Cerebellar nuclear complex (tissue), 1 donor: ENCODE data around the gene GABPB2.
A peak's percentile ranks its signal among the peaks of the same experiment; 100 is the strongest.
"Not testable (repeated sequence)": the region's sequence is repeated elsewhere in the genome, so short reads cannot be mapped to it uniquely, and the experiment has no call there.

Source experiments
- DNase-seq, 2 experiments: peaks; one replicate each; lab custom pipeline; 2025; lab: John Stamatoyannopoulos, UW

Gene GABPB2

DNA sequence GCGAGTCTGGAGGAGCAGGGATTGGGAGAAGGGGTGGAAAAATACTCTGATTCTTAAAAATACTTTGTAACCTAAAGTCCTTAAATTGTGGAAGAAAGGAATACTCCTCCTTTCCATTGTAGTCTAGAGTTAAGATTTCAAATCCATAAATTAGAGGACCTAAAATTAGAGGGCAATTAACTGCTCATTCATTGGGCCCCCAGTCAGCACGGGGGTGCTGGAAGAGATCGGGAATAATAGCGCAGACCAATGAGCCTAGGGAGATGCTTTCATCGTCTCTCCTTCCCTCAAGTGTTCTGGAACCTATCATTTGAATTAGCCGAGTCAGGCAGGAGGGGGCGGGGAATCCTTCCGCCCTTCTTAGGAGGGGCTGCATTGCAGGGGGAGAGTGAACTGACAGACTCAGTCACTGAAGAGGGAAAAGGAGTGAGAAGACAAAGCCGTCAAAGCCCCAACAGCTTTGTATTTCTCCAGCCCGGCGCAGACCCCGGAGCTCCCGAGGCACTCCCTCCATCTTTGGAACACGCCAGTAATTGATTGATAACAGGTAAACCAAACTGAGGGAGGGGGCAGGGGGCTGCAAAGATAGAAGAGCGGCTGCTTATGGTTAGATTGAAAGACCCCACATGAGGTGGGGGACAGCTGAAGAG lies 10.4 kb upstream of the GABPB2 start, which contains the start of gene MLLT11:
Gene MLLT11 (plus strand): TSS at position 391 of the 650 bp plus-strand sequence. CDS start 6,828 bp downstream, outside the sequence.
- DNase-seq, result peak; percentile 11 to 64

DNA sequence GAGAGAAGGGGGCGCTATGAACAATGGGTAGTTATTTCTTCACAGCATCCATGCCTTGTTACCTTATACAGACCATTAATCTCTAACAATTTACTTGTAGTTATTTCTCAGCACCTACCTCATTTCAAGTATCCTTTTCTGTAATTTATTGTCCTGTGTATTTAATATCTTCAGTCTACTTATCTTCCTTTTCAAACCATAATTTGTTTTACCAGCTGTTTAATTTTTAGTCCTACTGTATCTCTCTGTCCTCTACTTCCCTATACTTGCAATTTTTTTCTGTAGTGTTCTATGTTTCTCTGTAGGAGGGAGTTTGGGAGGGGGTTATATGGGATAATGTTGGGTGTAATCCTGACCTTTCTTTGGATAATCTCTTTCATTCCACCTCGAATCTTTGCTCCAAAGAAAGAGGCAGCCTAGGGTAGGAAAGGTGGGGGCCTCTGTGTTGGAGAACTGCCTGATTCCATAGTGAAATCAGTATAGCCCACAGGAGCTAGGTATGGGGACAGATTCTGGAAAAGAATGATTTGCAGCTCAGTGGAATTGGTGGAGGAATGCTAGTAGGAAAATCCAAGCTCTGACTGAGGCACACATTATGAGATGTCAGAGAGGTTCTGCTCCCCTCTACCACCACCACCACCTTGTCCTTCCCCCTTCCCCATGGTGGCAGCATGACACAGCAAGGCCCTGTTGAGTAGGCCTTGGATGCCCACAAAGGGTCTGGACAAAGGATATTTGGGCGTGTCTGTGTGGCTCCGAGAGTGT lies 9.7 kb upstream of the GABPB2 start:
- DNase-seq, result peak in 1 of 2 experiments; percentile 25

DNA sequence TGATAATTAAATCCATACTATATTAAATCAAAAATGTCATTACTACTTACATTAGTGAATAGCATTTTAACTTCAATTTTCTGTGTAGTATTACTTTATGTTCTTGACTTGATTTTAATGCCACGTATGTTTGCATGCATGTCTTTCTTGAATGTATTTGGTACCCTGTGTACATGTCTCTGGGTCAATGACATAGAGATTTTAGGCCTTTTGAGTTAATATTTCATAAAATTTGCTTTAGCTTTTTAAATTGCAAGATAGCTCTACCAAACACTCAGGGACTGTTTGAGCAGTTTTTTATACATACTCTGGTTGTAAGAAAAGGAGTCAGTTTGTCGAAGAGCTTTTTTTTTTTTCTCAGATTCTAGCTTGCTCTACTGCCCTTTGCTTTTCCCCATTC lies 8.9 kb upstream of the GABPB2 start:
- no peak for DNase-seq

DNA sequence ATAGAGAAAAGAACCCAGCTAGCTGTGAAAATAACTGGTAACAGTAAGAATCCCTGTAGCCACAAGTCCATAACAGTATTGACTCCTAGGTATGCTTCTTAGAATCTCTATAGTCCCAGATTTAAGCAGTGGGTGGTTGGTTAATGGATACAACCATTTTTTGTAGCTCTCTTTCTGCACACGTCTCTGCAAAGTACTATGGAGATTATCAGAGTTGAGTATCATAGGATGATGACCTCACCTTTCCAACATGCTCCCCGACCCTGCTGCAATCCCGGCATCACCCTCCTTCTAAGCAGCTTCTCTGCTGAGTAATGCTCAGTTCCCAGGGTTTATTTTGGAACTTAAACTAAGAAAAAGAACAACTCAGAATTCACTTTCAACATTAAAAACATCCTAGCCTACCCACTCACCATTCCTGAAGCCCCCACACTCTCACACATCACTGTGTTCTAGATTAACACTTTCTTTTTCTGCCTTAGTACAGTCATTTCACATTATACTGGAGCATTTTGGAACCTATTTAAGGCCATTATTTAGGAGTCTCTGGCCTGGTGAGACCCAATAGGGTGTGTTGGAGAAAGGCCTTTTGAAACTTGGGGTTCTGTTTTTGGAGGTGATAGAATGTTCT lies 7.7 kb upstream of the GABPB2 start:
- no peak for DNase-seq

DNA sequence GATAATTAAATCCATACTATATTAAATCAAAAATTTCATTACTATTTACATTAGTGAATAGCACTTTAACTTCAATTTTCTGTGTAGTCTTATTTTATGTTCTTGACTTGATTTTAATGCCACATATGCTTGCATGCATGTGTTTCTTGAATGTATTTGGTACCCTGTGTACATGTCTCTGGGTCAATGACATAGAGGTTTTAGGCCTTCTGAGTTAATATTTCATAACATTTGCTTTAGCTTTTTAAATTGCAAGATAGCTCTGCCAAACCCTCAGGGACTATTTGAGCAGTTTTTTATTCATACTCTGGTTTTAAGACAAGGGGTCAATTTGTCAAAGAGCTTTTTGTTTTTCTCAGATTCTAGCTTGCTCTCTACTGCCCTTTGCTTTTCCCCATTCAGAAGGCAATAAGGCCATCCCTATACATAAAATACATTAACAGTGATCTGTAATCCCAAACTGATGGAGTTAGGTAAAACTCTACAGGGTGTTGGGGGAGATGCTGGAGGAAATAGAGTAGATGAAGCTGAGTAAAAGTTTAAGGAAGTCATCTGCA lies 5.4 kb upstream of the GABPB2 start:
- no peak for DNase-seq

DNA sequence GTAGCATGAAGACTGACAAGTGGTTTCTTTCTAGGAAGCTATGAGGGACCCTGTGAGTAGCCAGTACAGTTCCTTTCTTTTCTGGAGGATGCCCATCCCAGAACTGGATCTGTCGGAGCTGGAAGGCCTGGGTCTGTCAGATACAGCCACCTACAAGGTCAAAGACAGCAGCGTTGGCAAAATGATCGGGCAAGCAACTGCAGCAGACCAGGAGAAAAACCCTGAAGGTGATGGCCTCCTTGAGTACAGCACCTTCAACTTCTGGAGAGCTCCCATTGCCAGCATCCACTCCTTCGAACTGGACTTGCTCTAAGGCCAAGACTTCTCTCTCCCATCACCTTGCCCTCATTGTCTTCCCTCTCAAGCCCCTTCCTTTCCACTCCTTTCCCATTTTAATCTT lies 3.4 kb upstream of the GABPB2 start:
- no peak for DNase-seq

DNA sequence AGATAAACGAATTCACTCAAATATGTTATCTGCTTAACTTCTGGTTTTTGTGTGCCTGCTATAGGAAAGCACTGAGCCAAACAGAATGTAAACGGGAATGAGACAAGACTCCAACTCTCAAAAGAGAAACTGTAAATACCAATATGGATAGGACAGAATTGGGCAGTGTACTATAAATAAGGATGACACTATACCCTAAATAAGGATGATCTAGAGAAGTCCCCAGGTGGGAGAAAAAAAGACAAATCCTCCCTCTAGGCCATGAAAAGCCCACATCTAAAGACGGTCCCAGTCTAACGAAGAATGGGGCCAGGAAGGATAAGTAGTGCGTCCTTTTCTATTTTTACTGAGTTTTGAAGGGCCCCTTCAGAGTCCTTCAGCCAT lies 1.5 kb upstream of the GABPB2 start:
- DNase-seq, result no peak

DNA sequence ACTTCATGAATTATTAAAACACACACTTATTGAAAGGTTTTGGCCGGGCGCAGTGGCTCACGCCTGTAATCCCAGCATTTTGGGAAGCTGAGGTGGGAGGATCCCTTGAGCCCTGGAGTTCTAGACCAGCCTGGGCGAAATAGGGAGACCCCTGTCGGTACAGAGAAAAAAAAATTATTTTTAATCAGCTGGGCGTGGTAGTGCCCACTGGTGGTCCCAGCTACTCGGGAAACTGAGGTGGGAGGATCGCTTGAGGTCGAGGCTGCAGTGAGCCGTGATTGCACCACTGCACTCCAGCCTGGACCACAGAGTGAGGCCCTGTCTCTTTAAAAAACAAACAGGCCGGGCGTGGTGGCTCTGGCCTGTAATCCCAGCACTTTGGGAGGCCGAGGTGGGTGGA lies 1.7 kb downstream of the GABPB2 start:
- no peak for DNase-seq

DNA sequence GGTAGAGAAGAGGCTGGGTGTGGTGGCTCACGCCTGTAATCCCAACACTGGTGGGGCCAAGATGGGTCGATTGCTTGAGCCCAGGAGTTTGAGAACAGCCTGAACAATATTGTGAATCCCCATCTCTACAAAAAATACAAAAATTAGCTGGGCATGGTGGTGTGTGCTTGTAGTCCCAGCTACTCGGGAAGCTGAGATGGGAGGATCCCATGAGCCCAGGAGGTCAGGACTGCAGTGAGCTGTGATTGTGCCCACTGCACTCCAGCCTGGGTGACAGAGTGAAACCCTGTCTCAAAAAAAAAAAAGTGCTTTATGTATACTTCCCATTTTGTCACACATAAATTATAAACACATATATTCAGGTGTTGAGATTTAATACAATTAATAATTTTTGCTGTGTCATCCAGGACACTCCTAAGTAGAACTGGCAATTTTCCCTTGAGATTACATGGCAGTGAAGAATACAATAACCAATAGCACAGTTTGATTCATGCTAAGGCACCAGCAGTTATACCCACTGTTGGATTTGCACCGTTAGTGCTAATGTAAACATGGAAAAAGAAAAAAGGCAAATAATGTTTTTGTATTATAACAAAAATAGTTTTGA lies 15.5 kb downstream of the GABPB2 start:
- DNase-seq, result no peak

DNA sequence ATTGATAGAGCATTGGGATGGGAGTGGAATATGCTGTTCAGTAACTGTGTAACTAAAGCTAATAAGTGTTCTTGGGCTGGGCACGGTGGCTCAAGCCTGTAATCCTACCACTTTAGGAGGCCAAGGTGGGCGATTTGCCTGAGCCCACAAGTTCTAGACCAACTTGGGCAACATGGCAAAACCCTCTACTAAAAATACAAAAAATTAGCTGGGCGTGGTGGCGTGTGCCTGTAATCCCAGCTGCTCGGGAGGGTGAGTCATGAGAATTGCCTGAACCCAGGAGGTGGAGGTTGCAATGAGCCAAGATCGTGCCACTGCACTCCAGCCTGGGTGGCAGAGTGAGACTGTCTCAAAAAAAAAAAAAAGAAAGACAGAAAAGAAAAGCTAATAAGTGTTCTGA lies 26.9 kb downstream of the GABPB2 start:
- not testable (repeated sequence) for DNase-seq

DNA sequence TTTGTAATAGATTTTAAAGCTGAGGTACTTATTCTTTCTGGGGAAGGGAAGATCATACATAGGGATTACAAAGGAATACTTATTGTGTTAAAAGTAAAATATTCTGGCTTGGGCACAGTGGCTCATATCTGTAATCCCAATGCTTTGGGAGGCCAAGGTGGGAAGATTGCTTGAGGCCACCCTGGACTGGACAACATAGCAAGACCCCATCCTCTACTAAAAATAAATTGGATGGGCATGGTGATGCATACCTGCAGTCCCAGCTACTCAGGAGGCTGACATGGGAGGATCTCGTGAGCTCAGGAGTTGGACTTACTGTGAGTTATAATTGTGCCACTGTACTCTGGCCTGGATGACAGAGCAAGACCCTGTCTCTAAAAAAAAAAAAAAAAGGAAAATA lies 27.6 kb downstream of the GABPB2 start:
- DNase-seq, result no peak

DNA sequence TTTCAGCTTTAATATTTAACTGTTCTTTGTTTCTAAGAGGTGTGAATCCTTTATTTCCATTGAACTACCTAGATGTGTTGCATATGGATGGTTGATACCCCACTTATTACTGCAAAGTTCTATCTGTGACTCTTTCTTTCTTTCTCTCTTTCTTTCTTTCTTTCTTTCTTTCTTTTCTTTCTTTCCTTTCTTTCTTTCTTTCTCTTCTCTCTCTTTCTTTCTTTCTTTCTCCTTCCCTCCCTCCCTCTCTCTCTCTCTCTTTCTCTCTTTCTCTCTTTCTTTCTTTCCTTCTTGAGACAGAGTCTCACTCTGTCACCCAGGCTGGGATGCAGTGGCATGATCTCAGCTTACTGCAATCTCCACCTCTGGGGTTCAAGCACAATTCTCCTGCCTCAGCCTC lies 34.1 kb downstream of the GABPB2 start:
- no peak for DNase-seq

DNA sequence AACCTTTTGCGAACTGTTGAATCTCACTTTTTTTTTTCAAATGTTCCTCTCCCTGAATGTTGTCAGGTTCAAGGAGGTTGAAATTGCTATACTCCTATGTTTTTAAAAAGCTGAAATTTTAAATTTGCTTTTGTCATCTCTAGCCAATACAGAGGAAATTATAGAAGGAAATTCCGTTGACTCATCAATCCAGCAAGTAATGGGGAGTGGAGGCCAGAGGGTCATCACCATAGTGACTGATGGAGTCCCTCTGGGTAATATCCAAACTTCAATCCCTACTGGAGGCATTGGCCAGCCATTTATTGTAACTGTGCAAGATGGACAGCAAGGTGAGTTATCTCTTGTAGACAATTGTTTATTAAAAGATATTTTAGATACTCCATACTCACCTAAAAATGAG lies 36.3 kb downstream of the GABPB2 start:
- no peak for DNase-seq

DNA sequence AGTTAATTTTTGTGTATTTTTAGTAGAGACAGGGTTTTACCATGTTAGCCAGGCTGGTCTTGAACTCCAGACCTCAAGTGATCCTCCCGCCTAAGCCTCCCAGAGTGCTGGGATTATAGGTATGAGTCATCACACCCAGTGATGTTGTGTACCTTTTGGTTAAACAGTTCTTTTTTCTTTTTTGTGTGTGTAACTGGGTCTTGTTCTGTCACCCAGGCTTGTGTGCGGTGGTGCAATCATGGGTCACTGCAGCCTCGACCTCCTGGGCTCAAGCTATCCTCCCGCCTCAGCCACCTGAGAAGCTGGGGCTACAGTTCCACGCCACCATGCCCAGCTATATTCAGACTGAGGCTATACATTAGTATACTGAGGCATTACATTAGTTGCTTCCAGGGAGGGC lies 37.8 kb downstream of the GABPB2 start:
- DNase-seq, result no peak

DNA sequence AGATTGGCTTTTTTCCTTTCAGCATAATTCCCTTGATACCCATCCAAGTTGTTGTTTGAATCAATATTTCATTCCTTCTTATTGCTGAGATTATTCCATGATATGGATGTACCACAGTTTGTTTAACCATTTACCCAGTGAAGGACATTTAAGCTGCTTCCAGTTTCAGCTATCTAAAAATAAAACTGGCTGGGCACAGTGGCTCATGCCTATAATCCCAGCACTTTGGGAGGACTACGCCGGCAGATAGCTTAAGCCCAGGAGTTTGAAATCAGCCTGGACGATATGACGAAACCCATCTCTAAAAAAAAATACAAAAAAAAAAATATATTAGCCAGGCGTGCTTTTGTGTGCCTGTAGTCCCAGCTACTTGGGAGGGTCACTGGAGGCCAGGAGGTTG lies 43.3 kb downstream of the GABPB2 start:
- DNase-seq, result no peak

DNA sequence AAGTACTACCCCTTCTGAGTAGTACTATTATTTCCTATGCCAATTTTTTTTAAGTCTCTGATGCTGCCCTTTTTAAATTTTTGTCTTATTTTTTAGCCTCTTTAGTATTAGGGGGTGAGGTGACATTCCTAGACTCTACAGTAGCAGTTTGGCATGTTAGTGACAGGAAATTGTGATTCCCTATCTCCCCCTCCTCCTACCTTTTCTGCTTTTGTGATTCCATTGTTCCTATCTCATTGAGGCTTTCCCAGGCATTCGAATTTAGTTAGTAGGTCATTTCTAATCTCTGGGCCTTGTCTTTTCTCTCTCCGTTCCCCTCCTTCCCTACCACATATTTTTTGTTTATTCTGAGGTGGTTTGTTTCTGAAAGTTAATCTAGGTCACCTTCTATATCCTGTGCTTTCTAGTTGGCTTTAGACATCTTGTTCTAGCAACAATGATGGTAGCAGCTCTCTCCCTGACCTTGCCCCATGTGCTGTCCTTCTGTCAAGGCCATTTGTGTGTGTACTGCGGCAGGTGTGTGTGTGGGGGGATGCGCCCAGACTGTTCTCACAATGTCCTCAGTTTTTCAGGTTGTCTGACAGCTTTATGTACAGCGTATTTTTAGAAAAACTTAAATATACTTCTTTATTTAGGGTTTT lies 54.3 kb downstream of the GABPB2 start:
- DNase-seq, result no peak

DNA sequence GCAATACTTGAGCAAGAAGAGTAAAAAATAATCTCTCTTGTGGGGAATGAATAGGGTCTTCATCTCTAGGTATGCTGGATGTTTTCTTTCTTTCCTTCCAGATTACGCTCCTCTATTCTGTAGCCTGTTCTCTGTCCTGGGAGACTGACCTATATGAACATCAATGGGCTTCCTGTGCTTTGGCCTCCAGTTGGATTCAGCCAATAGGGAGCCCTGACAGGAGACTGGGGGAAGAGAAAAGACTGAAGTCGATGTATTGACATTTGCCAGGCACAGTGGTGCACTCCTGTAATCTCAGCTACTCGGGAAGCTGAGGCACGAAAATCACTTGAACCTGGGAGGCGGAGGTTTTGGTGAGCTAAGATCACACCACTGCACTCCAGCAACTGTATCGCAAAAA lies 58.2 kb downstream of the GABPB2 start:
- DNase-seq, result no peak

DNA sequence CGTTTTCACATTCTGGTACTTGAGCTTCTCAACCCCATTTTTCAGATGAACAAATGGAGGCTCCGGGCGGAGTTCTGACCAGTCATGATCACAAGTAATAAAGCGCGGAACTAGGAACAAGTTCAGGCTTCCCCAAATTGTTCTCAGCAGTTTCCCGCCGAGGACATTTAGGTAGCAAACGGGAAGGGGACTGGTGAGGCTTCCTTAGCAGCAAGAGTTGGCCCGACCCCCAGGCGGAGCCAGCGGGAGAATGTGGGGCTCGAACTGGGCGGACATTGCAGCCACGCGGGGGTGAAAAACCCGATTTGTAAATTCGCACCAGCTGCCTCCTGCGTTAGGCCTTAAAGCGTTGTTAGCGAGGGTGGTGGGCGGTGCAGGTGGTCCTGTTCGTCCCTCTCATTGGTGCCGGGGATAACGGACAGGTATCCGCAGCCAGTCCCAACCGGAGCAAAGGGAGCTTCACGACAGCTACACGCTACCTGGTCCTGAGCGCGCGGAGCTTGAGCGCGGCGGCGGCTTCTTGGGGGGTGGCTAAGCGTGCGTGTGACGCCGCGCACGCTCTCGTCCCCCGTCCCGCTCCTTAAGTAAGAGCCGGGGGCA lies 60.5 kb downstream of the GABPB2 start:
- DNase-seq, result peak; percentile 73 to 95

DNA sequence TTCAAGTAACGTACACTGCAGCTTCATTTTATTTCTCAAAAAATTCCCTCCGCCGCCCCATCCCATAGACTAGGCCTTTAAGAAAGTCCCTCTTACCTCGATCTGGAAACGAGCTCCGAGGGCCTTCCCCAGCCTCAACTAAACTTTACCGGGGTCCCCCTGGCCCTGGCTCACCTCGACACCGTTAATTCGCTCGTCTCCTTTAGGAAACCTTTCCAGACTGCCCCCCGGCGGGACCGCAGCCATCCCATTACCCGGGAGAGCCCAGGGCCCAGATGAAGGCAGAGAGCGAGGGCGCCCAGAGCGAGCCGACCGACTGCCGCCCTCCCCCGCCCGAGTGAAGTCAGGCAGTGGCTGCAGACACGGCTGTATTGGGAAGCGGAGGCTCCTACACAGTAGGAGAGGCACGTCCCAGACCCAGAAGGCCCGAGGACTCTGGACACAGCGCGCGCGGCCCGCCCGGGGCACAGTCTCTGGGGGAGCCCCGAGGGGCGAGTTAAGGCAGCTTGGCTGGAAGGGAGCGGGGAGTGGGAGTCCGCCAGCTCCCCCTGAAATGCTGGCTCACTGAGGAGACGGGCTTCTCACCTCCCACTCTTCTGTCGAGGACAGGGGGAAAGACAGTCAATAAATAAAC lies 61.3 kb downstream of the GABPB2 start:
- DNase-seq, result no peak

DNA sequence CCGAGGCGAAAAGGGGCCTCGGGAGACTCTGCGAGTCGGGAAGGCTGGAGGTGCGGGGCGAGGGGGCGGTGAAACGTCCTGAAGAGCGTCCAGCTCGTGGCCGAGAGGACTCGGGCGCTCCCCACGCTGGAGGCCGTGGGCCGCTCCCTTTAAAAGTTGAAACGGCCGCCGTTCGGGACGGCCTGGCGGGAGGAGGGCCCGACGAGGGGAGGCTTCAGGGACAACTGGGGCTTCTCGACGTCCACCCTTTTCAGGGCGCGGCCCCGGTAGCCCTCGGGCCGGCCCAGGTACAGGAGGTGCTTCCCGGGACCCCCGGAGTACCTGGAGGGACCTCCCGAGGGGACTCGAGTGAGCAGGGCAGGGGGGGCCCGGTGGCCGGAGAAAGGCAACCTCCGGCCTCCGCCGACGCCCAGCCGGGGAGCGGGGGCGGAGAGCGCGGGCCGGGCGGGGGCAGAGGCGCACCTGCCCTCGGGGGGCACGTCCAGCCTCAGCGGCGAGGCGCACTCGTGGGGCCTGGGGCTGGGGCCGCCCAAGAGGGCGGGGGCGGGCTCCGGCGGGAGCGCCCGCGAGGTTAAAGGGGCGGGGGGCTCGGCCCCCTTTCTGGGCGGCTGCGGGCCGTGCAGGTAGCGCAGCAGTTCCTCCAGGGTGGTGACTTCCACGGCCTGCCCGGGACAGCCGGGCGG lies 61.9 kb downstream of the GABPB2 start:
- no peak for DNase-seq
